Fibroblast of mammary gland (primary cell): ENCODE measurements around the gene LRTM1.

Experiments used
- DNase-seq: peaks from one replicate; pipeline ENCODE4 v3.0.0-alpha.2; 2010; ENCODE audit warnings: low read depth
- H3K4me3 ChIP-seq: 2 replicates; pipeline ENCODE4 v1.5.1; 2011; ENCODE audit warnings: low read depth, mild to moderate bottlenecking, low read length, moderate library complexity; ENCODE audit not compliant: control insufficient read depth
- TF ChIP-seq, protein P1 (sequence below): conservative IDR thresholded peaks from 2 replicates; pipeline ENCODE4 v1.5.1; 2011; ENCODE audit warnings: low read depth, low read length, inconsistent platforms; ENCODE audit not compliant: control insufficient read depth, insufficient read depth

The LRTM1 gene

DNA sequence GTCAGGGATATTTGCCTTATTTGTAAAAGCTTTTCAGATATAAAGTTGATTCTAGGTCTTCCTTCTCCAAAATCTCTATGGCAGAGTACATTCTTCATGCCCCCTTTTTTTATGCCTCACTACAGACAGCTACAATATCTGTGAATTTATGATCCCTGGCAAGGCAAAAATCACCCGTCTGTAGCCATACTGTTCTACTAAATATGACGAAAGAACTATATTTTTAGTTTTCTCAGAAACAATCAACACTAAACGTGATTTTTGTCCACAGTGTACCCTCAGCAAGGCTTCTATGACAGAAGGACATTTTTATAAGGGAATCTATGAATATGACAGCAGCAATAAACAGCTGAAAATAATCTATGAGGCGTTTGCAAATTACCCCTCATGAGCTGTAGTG lies 12.7 kb downstream of the LRTM1 start:
- no peak overlapping the region for H3K4me3 ChIP-seq
- DNase-seq = no peak
- TF ChIP-seq, protein P1, sequence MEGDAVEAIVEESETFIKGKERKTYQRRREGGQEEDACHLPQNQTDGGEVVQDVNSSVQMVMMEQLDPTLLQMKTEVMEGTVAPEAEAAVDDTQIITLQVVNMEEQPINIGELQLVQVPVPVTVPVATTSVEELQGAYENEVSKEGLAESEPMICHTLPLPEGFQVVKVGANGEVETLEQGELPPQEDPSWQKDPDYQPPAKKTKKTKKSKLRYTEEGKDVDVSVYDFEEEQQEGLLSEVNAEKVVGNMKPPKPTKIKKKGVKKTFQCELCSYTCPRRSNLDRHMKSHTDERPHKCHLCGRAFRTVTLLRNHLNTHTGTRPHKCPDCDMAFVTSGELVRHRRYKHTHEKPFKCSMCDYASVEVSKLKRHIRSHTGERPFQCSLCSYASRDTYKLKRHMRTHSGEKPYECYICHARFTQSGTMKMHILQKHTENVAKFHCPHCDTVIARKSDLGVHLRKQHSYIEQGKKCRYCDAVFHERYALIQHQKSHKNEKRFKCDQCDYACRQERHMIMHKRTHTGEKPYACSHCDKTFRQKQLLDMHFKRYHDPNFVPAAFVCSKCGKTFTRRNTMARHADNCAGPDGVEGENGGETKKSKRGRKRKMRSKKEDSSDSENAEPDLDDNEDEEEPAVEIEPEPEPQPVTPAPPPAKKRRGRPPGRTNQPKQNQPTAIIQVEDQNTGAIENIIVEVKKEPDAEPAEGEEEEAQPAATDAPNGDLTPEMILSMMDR = no peak

DNA sequence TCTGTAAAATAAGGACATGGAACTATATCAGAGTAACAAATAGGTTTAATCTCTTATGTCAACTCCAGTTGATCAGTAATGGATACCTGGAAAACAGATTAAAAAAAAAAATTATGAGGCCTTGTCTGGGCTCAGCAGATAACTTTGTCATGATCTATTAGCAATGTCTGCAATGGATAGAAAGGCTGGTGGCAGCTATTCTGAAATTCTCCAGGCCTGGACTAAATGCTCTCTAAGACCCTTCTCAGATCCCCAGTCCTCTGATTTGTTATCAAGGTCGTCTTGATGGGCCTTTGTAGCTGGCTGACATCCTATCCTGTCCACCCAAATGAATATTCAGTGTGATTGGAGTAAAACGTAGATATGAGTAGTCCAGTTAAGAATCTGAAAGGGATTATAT lies 13.7 kb downstream of the LRTM1 start:
- DNase-seq = no peak
- no peak overlapping the region for H3K4me3 ChIP-seq
- TF ChIP-seq, protein P1 = no peak

DNA sequence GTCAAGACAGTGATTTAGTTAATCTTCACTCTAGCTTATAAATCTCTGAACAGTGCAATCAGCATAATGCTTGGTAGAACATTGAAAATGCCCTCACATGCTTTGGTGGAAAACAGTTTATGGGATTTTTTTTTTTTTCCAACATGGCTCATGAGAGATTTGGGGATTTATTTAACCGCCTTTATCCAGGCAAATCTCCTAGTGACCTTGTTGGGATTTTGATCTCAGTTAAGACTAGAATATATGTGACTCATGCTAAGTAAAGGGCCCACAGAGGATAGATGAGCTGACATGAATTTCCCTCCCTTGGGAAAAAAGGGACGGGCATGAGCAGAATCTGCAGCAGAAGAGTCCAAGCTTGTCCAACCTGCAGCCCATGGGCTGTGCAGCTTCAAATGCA lies 18.7 kb downstream of the LRTM1 start:
- H3K4me3 ChIP-seq = no peak overlapping the region
- TF ChIP-seq, protein P1 = no peak
- DNase-seq = no peak

DNA sequence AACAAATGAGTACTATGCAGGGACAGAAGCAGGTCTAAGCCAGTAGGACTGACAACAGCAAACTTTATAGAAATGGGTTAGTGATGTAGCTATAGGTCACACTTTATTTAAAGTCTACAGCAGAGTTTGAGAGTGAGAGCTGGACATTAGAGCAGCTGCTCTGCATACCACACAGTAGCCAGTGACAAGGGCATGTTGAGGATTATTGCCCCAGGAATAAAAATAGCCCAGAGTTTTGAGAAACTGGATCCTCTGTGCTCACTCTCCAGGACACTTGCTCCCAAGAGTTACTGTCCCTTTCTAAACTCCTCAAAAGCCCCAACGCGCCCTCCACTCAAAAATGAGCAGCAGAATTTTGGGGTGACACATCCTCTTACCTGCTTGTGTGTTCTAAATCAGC lies 21.1 kb downstream of the LRTM1 start:
- no peak for DNase-seq
- H3K4me3 ChIP-seq = no peak overlapping the region
- TF ChIP-seq, protein P1 = no peak

DNA sequence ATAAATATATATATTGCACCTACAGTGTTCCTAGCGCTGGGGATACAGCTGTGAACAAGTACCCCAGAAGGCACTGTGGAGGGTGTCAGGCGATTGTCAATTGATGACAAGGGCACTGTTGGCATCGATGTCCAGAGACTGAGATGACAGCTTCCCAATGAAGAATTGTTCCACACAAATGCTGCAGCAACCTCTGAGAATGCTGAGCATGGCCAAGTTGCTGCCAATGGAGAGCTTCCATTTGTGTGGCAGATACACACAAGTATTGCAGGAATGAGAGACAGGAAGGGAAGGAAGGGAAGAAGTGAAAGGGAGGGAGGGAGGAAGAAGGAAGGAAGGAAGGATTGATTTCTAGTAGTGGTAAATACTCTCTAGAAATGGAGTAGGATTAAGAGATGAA lies 21.9 kb downstream of the LRTM1 start:
- H3K4me3 ChIP-seq = no peak overlapping the region
- no peak for DNase-seq
- TF ChIP-seq, protein P1 = no peak

DNA sequence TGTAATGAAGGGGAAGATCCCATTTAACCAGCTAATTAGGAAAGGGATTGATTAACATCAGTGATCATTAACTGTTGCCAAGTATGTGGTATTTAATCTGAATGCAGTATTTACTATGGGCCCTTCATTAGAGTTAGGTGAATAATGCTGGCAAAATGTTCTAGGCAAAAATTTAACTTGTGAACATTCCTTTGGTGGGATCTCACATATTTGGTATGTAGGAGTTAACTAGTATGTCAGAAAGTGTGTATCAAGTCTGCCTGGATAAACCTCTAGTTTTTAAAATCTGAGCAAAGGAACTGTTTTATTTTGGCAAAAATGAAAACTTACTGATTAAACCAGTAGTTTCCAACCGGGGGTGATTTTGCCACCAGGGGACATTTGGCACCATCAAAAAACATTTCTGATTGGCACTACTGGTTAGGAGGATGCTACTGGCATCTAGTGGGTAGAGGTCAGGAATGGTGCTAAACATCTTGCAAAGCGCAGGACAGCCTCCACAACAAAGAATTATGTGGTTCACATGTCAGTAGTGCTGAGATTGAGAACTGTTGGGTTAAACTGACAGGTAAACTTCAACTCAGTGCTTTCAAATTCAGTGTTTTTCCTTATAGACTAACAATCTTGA lies 22.5 kb downstream of the LRTM1 start:
- TF ChIP-seq, protein P1 = no peak
- H3K4me3 ChIP-seq = no peak overlapping the region
- DNase-seq = peak; percentile 19
